GM12878 (cell line): ENCODE results near the gene SIK3. TPM values are rescaled to one million over a fixed set of nuclear protein-coding genes. Genes with fewer than 3 reads are reported as not detected.

Source experiments
- BCL11A ChIP-seq: IDR thresholded peaks from 2 replicates; pipeline ENCODE4 v1.6.1; 2011; ENCODE audit warnings: low read depth, low read length
- CEBPB ChIP-seq, 2 experiments: fragments of 150-350 bp in 1 of 2; IDR thresholded peaks; 2 replicates each; pipeline ENCODE4 v1.6.1; 2012 to 2014; ENCODE audit warnings: low read depth in 2 of 2, low read length in 2 of 2, borderline replicate concordance in 1 of 2, inconsistent platforms in 1 of 2
- CHD1 ChIP-seq: IDR thresholded peaks from 2 replicates; pipeline ENCODE4 v1.6.1; 2012; ENCODE audit warnings: low read depth, low read length, improper control_type of control experiment
- FOXK2 ChIP-seq: fragments of 450-650 bp; IDR thresholded peaks from 2 replicates; pipeline ENCODE4 v1.6.1; 2017; ENCODE audit warnings: mild to moderate bottlenecking, moderate library complexity
- KDM1A ChIP-seq: fragments of 200-600 bp; sonication (generic); IDR thresholded peaks from 2 replicates; pipeline ENCODE4 v1.6.1; 2016; ENCODE audit warnings: borderline replicate concordance
- SREBF2 ChIP-seq: IDR thresholded peaks from 2 replicates; pipeline ENCODE4 v1.6.1; 2012; ENCODE audit warnings: mild to moderate bottlenecking, low read length
- ZNF274 ChIP-seq: IDR thresholded peaks from one replicate; pipeline ENCODE4 v1.8.0; 2011; ENCODE audit not compliant: insufficient read length, insufficient read depth
- polyA plus RNA-seq, 11 experiments: library from polyadenylated mRNA; depleted of rRNA in 4 of 11; unstranded in 6 of 11; stranded (reverse) in 5 of 11; fragments of >200 nt; fragmentation: Nextera tagmentation in 4 of 11; fragmentation: Illumina TruSeq in 1 of 11; extraction: Ambion mirVana in 4 of 11; extraction: Trizol in 1 of 11; gene quantifications; 1 replicate in 1 of 11; 2 replicates in 10 of 11; pipeline versions ENCODE4 v1.2.1 to v1.2.3, GENCODE V29; 2011 to 2016; ENCODE audit warnings: inconsistent platforms in 2 of 11, missing spikeins in 2 of 11, low read depth in 1 of 11
- total RNA-seq, 4 experiments: library from RNA; depleted of rRNA in 3 of 4; stranded (reverse); fragments of >200 nt in 3 of 4; fragmentation: Illumina TruSeq in 1 of 4; extraction: Trizol in 1 of 4; gene quantifications; 2 replicates each; pipeline versions ENCODE4 v1.2.1 to v1.2.3, GENCODE V29; 2013 to 2021
- TF ChIP-seq, protein P1 (sequence below): IDR thresholded peaks from 2 replicates; pipeline ENCODE4 v1.6.1; 2012; ENCODE audit warnings: improper control_type of control experiment, low read depth, low read length; ENCODE audit not compliant: insufficient replicate concordance

SIK3 gene
- total and polyA plus RNA-seq, 10 of the 15 experiments (the other 5 are each of a cell fraction or from before 2014, with no cell fraction given): 2.5 to 31.9 (median 11.1) TPM

DNA sequence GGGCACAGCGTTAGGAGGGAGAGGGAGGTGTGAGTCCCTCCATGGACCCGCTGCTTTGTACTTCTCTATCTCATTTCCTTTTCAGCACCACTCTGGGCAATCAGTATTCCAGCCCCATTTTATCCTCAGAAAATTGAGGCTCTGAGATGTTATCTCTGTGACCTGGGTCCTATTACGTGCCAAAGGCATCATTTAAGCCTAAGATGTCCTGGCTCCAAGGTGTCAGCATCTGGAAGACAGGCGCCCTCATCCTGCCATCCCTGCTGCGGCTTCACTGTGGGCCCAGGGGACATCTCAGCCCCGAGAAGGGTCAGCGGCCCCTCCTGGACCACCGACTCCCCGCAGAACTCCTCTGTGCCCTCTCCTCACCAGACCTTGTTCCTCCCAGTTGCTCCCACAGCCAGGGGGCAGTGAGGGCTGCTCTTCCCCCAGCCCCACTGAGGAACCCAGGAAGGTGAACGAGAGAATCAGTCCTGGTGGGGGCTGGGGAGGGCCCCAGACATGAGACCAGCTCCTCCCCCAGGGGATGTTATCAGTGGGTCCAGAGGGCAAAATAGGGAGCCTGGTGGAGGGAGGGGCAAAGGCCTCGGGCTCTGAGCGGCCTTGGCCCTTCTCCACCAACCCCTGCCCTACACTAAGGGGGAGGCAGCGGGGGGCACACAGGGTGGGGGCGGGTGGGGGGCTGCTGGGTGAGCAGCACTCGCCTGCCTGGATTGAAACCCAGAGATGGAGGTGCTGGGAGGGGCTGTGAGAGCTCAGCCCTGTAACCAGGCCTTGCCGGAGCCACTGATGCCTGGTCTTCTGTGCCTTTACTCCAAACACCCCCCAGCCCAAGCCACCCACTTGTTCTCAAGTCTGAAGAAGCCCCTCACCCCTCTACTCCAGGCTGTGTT is 269.4 kb downstream of the SIK3 start (continued):
- TF ChIP-seq, protein P1, sequence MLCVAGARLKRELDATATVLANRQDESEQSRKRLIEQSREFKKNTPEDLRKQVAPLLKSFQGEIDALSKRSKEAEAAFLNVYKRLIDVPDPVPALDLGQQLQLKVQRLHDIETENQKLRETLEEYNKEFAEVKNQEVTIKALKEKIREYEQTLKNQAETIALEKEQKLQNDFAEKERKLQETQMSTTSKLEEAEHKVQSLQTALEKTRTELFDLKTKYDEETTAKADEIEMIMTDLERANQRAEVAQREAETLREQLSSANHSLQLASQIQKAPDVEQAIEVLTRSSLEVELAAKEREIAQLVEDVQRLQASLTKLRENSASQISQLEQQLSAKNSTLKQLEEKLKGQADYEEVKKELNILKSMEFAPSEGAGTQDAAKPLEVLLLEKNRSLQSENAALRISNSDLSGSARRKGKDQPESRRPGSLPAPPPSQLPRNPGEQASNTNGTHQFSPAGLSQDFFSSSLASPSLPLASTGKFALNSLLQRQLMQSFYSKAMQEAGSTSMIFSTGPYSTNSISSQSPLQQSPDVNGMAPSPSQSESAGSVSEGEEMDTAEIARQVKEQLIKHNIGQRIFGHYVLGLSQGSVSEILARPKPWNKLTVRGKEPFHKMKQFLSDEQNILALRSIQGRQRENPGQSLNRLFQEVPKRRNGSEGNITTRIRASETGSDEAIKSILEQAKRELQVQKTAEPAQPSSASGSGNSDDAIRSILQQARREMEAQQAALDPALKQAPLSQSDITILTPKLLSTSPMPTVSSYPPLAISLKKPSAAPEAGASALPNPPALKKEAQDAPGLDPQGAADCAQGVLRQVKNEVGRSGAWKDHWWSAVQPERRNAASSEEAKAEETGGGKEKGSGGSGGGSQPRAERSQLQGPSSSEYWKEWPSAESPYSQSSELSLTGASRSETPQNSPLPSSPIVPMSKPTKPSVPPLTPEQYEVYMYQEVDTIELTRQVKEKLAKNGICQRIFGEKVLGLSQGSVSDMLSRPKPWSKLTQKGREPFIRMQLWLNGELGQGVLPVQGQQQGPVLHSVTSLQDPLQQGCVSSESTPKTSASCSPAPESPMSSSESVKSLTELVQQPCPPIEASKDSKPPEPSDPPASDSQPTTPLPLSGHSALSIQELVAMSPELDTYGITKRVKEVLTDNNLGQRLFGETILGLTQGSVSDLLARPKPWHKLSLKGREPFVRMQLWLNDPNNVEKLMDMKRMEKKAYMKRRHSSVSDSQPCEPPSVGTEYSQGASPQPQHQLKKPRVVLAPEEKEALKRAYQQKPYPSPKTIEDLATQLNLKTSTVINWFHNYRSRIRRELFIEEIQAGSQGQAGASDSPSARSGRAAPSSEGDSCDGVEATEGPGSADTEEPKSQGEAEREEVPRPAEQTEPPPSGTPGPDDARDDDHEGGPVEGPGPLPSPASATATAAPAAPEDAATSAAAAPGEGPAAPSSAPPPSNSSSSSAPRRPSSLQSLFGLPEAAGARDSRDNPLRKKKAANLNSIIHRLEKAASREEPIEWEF: no peak
- TF ChIP-seq KDM1A: no peak
- no peak for TF ChIP-seq CHD1
- TF ChIP-seq SREBF2: no peak
- no peak for TF ChIP-seq FOXK2
- no peak for TF ChIP-seq BCL11A
- no peak for TF ChIP-seq CEBPB (IDR thresholded peaks at IDR 0.05; ENCODE audit: borderline replicate concordance in 1 of 2, low read depth in 2 of 2, low read length in 2 of 2)
- no peak for TF ChIP-seq ZNF274
